Heart left ventricle (tissue), 16 donors: ENCODE measurements around the gene MGST3. TPM values are rescaled to one million over a fixed set of nuclear protein-coding genes. Genes with fewer than 3 reads are reported as not detected.
"Not testable (repeated sequence)": the region's sequence is repeated elsewhere in the genome, so short reads cannot be mapped to it uniquely, and the experiment has no call there.

Source experiments
- ATAC-seq, 4 donors: fragments of 200-7000 bp; cut with Tn5 transposase; one replicate each; pipeline ENCODE4 v1.9.1; 2020 to 2022; ENCODE audit warnings: moderate library complexity in 4 of 4, mild to moderate bottlenecking in 3 of 4, moderate number of reproducible peaks in 1 of 4
- DNase-seq, 5 donors: peaks; one replicate each; pipeline ENCODE4 v3.0.0-alpha.2; 2020
- H3K27ac ChIP-seq, 12 donors: fragments of 200-600 bp; sonication (generic) in 4 of 12; one replicate each; pipeline versions ENCODE4 v1.5.0 to v1.8.0; 2016 to 2022; ENCODE audit warnings: mild to moderate bottlenecking in 2 of 12
- H3K27me3 ChIP-seq, 9 donors: fragments of 200-600 bp; sonication (generic) in 2 of 9; one replicate each; pipeline versions ENCODE4 v1.5.1 to v1.8.0; 2016 to 2022; ENCODE audit warnings: mild to moderate bottlenecking in 3 of 9
- H3K36me3 ChIP-seq, 9 donors: fragments of 200-600 bp; sonication (generic) in 2 of 9; one replicate each; pipeline versions ENCODE4 v1.5.0 to v1.8.0; 2018 to 2022; ENCODE audit warnings: mild to moderate bottlenecking in 2 of 9
- H3K4me1 ChIP-seq, 12 donors: fragments of 200-600 bp; sonication (generic) in 4 of 12; one replicate each; pipeline versions ENCODE4 v1.5.0 to v1.8.0; 2016 to 2022; ENCODE audit warnings: mild to moderate bottlenecking in 3 of 12
- H3K4me3 ChIP-seq, 12 donors: fragments of 200-600 bp; sonication (generic) in 4 of 12; one replicate each; pipeline versions ENCODE4 v1.5.0 to v1.8.0; 2017 to 2022; ENCODE audit warnings: mild to moderate bottlenecking in 9 of 12, moderate library complexity in 4 of 12
- H3K9me3 ChIP-seq, 12 donors: fragments of 200-600 bp; sonication (generic) in 4 of 12; one replicate each; pipeline versions ENCODE4 v1.5.0 to v1.8.0; 2016 to 2022; ENCODE audit warnings: mild to moderate bottlenecking in 1 of 12
- POLR2A ChIP-seq, 2 donors: fragments of 450-650 bp; IDR thresholded peaks; one replicate each; pipeline ENCODE4 v1.6.1; 2017; ENCODE audit warnings: antibody characterized with exemption in 2 of 2, mild to moderate bottlenecking in 2 of 2, moderate library complexity in 2 of 2
- WGBS, 4 donors: extraction: QIAGEN DNeasy Blood & Tissue Kit in 2 of 4; methylation state at CpG; one replicate each; pipeline versions ENCODE4 v1.1.5 to v1.1.7; 2013 to 2018; 5-methylcytosine and 5-hydroxymethylcytosine counted together
- intact Hi-C, 10 donors: fragments of 100-400 bp; cut with DNase I; formaldehyde crosslinking; loops; one replicate each; pipeline versions ENCODE4 v1.11.1 to v1.14.2; 2022
- polyA plus RNA-seq, 2 donors: library from polyadenylated mRNA; stranded (reverse); fragments of 200-250 nt; gene quantifications; one replicate each; pipeline ENCODE4 v1.2.3, GENCODE V29; 2013
- total RNA-seq, 9 donors: library from RNA; depleted of rRNA in 2 of 9; stranded (reverse); fragments of >200 nt in 2 of 9; fragmentation: NEBNext Ultra II Directional in 3 of 9; extraction: Animal tissue kit (Norgen Biotek cat#: 25700) in 3 of 9; gene quantifications; one replicate each; pipeline versions ENCODE4 v1.1.0 to v1.2.4, GENCODE V29; 2016 to 2023
- TF ChIP-seq, protein P1 (sequence below), 12 donors: fragments of 200-600 bp; sonication (generic) in 4 of 12; IDR thresholded peaks; one replicate each; pipeline versions ENCODE4 v1.5.0 to v1.8.0; 2018 to 2022; ENCODE audit warnings: antibody characterized with exemption in 12 of 12, mild to moderate bottlenecking in 5 of 12
- donor health status: ischemic (EF 13 %, LVEDD 7.1; RV severe dilation, severe dysfunction).
- donor health status: healthy with polysubstance abuse.
- donor health status: DM: no; HTN: yes; CAD: no.
- donor health status: DM: no; HTN: no; CAD: no.
- donor health status: ischemic (EF 25% LVEDD 6.9; RV normal size, moderate dysfunction).
- donor health status: ischemic (EF 25% LVEDD 5.7; RV mildly dilated, moderate dysfunction).
- donor health status: healthy.
- donor health status: DM: yes; HTN: yes; CAD: no.
- donor health status: ischemic (EF 35%, LVEDD 5.7; RV mildly dilated, moderate dysfunction).
- donor health status: nonischemic (EF 11% LVEDD 7.7; RV severe dilation, severe dysfunction).
- donor health status: DM: yes; HTN: yes; CAD: no.
- donor health status: PGD.
- donor health status: ischemic (EF 29% LVEDD 5.4; RV normal size, mild dysfunction).
- donor health status: nonischemic (EF 23%, LVEDD 6.1; RV moderate dilation, normal function).

Gene MGST3
- total and polyA plus RNA-seq, 11 donors: 399 to 1,314 (median 747) TPM

GRCh38 chr1:165635329-165635728 lies 4.3 kb downstream of the MGST3 start:
- 32 to 43% (median 38%) methylated on average over 2 of the region's 2 CpGs for WGBS, 4 donors
- Histone ChIP-seq H3K4me3 (peak overlapping the region in 2 of 12 donors; percentile 12 to 20), H3K9me3 (no peaks in the 10 kb centered on the region), H3K36me3 (peaks cover 0 to 44% (median 28%) of the 10 kb centered on the region in 9 donors), H3K4me1 (peaks cover 8 to 82% (median 69%) of the 10 kb centered on the region in 12 donors), H3K27me3 (no peaks in the 10 kb centered on the region), H3K27ac (peak overlapping the region in 2 of 12 donors; percentile 19 to 33)
- intact Hi-C loops: loop anchor here in 4 of 10 donors (10.0 kb wide), 3 partner anchors 59 to 259 kb away; partner anchors contain the start of genes TMCO1 (in 2 of the 4) and ALDH9A1 (in 1 of the 4)
- ATAC-seq (no peak), DNase-seq (no peak)
- TF ChIP-seq POLR2A (IDR thresholded peaks at IDR 0.05): no peak

DNA sequence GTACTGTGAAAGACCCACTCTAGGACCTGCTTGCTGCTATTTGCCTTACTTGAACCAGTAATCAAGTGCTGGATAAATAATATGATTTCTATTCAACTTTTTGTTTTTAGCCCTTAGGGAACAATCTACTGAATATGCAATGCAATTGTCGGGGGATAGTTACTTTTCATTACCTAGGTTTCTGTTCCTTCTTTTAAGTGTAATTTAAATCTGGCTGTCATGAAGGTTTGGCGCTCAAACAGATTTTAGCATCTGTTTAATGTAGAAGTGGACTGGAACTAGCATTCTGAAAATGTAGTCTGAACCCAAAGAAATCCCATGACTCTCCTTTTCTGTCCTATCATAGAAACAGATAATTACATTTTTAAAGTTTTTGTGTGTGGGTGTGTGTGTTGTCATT lies 4.8 kb downstream of the MGST3 start:
- Histone ChIP-seq H3K4me3 (no peak overlapping the region), H3K27ac (peak overlapping the region in 2 of 12 donors; percentile 33 to 69), H3K9me3 (no peaks in the 10 kb centered on the region), H3K27me3 (no peaks in the 10 kb centered on the region), H3K4me1 (peaks cover 8 to 87% (median 71%) of the 10 kb centered on the region in 12 donors), H3K36me3 (peaks cover 0 to 48% (median 33%) of the 10 kb centered on the region in 9 donors)
- no peak for TF ChIP-seq POLR2A (IDR thresholded peaks at IDR 0.05)
- TF ChIP-seq, protein P1, sequence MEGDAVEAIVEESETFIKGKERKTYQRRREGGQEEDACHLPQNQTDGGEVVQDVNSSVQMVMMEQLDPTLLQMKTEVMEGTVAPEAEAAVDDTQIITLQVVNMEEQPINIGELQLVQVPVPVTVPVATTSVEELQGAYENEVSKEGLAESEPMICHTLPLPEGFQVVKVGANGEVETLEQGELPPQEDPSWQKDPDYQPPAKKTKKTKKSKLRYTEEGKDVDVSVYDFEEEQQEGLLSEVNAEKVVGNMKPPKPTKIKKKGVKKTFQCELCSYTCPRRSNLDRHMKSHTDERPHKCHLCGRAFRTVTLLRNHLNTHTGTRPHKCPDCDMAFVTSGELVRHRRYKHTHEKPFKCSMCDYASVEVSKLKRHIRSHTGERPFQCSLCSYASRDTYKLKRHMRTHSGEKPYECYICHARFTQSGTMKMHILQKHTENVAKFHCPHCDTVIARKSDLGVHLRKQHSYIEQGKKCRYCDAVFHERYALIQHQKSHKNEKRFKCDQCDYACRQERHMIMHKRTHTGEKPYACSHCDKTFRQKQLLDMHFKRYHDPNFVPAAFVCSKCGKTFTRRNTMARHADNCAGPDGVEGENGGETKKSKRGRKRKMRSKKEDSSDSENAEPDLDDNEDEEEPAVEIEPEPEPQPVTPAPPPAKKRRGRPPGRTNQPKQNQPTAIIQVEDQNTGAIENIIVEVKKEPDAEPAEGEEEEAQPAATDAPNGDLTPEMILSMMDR (IDR thresholded peaks at IDR 0.05): no peak
- DNase-seq (no peak), ATAC-seq (no peak)
- WGBS, 4 donors: 47 to 50% (median 48%) methylated on average over 2 of the region's 2 CpGs
- intact Hi-C loops: loop anchor here in 4 of 10 donors (10.0 kb wide), 3 partner anchors 59 to 259 kb away; partner anchors contain the start of genes TMCO1 (in 2 of the 4) and ALDH9A1 (in 1 of the 4)

DNA sequence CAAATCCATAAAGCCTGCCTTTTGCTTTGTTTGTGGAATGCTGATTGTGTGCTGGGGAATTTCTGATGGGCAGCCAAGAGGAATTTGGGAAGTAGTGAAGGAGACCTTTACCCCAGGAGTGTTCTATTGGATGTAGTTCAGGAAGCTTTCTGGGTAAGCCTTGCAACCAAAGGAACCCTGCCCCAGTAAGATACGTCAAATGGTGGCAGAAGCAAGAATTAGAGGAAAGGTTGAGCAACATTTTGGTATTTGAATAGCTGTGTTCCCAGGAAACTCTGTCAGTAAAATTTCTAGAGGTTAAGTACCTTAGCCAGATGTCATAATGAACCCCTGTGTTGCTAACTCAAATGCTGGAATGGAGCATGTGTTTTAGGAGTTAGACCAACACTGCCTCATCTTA lies 6.4 kb downstream of the MGST3 start:
- Histone ChIP-seq H3K4me3 (no peak overlapping the region), H3K36me3 (peaks cover 0 to 51% (median 33%) of the 10 kb centered on the region in 9 donors), H3K27me3 (no peaks in the 10 kb centered on the region), H3K9me3 (no peaks in the 10 kb centered on the region), H3K4me1 (peaks cover 8 to 98% (median 84%) of the 10 kb centered on the region in 12 donors), H3K27ac (peak overlapping the region in 11 of 12 donors; percentile 9 to 69 (median 52))
- TF ChIP-seq, protein P1 (IDR thresholded peaks at IDR 0.05): no peak
- TF ChIP-seq POLR2A (IDR thresholded peaks at IDR 0.05): no peak
- DNase-seq (no peak), ATAC-seq (peak in 3 of 4 donors; percentile 36 to 70 (median 54))
- intact Hi-C loops: loop anchor here in 4 of 10 donors (10.0 kb wide), 3 partner anchors 57 to 257 kb away; partner anchors contain the start of genes TMCO1 (in 2 of the 4) and ALDH9A1 (in 1 of the 4)
- 20 to 33% (median 23%) methylated on average over 1 of the region's 1 CpG for WGBS, 4 donors

DNA sequence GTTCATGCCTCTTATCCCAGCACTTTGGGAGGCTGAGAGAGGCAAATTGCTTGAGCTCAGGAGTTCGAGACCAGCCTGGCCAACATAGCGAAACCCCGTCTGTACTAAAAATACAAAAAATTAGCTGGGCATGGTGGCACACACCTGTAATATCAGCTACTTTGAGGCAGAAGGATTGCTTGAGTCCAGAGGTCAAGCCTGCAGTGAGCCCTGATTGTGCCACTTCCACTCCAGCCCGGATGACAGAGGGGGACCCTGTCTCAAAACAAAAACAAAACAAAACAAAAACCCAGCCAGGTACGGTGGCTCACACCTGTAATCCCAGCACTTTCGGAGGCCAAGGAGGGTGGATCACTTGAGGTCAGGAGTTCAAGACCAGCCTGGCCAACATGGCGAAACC lies 7.2 kb downstream of the MGST3 start:
- peaks cover 8 to 96% (median 81%) of the 10 kb centered on the region in 12 donors for H3K4me1 ChIP-seq
- H3K27ac ChIP-seq: peak overlapping the region in 10 of 12 donors; percentile 9 to 69 (median 53)
- H3K27me3 ChIP-seq, H3K9me3 ChIP-seq, H3K4me3 ChIP-seq, DNase-seq, ATAC-seq: not testable (repeated sequence)
- intact Hi-C loops: loop anchor here in 4 of 10 donors (10.0 kb wide), 3 partner anchors 57 to 257 kb away; partner anchors contain the start of genes TMCO1 (in 2 of the 4) and ALDH9A1 (in 1 of the 4)
- H3K36me3 ChIP-seq: peaks cover 0 to 52% (median 33%) of the 10 kb centered on the region in 9 donors
- WGBS, 4 donors: 72 to 85% (median 82%) methylated on average over 7 of the region's 7 CpGs

DNA sequence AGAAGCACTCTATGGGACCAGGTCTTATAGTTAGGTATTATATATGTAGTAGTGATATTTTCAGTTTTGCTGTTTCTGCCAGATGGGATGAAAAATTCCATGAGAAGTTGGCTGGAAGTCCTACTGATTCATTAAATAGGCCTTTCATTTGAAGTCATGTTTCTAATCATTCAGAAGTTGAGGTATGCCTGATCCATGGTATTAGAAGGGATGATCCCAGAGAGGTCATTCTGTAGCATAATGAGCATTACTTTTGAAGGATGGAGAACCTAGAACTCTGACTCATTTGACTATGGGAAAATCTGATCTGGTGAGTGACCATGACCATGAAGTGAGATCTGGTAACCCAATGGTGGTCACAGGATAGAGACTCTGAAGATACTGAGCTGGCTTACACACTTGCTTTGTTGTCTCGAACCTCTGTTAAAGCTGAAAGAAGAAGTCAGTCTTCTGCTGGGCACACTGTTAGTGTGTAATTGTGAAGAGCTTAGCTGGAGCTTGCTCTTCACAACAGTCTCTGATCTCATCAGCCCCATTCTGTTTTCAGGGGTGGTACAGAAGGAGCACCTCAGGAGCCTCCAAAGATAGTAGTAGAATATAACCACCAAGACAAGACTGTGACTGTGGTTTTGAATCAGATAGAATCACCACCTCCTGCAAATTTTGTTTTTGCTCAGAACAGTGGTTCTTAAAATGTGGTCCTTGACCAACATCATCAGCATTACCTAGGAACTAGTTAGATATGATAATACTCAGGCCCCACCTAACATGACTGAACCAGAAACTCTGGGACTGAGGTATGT lies 9.0 kb downstream of the MGST3 start:
- intact Hi-C loops: loop anchor here in 4 of 10 donors (10.0 kb wide), 3 partner anchors 55 to 255 kb away; partner anchors contain the start of genes TMCO1 (in 2 of the 4) and ALDH9A1 (in 1 of the 4)
- Histone ChIP-seq H3K36me3 (peaks cover 0 to 56% (median 35%) of the 10 kb centered on the region in 9 donors), H3K4me1 (peaks cover 4 to 89% (median 67%) of the 10 kb centered on the region in 12 donors), H3K27ac (no peak overlapping the region), H3K9me3 (no peaks in the 10 kb centered on the region), H3K4me3 (no peak overlapping the region), H3K27me3 (no peaks in the 10 kb centered on the region)
- 73 to 100% (median 95%) methylated on average over 1 of the region's 1 CpG for WGBS, 4 donors
- ATAC-seq (no peak), DNase-seq (no peak)
- TF ChIP-seq POLR2A (IDR thresholded peaks at IDR 0.05): no peak
- TF ChIP-seq, protein P1 (IDR thresholded peaks at IDR 0.05): no peak
